ENCODE measurements around the gene STXBP2. TPM values are rescaled to one million over a fixed set of nuclear protein-coding genes. Genes with fewer than 3 reads are reported as not detected.

The STXBP2 gene
- total RNA-seq, 1 experiment from 2014 or later: 92.5 TPM

- Histone ChIP-seq H2BK15ac (ENCODE audit: low read depth, low read length) (no peak overlapping the region), H4K8ac (replicated peaks; ENCODE audit: insufficient read length, low read depth, low read length) (no peak overlapping the region), H2BK20ac (ENCODE audit: low read depth, low read length, poor library complexity, severe bottlenecking) (no peak overlapping the region), H3K23ac (ENCODE audit: insufficient read length, low read depth, low read length) (no peak overlapping the region), H3K9me3 (ENCODE audit: control insufficient read depth, low read depth, low read length) (no peaks in the 10 kb centered on the region), H3K14ac (ENCODE audit: insufficient read depth, low read length) (no peak overlapping the region), H3K9ac (ENCODE audit: extremely low read depth, insufficient read length, low read length) (no peak overlapping the region), H3K27ac (ENCODE audit: insufficient read length, low read depth, low read length) (no peak overlapping the region), H3K18ac (ENCODE audit: insufficient read length, low read depth, low read length) (no peak overlapping the region), H3K4ac (ENCODE audit: low read depth, low read length) (no peak overlapping the region), H4K5ac (ENCODE audit: insufficient read length, low read depth, low read length) (no peak overlapping the region), H2AK5ac (ENCODE audit: insufficient read length, low read length) (no peak overlapping the region), H3K23me2 (ENCODE audit: insufficient read length, low read depth, low read length, poor library complexity, severe bottlenecking) (peaks cover 9% of the 10 kb centered on the region), H2BK12ac (ENCODE audit: insufficient read length, low read depth, low read length) (no peak overlapping the region), H3T11ph (ENCODE audit: low read length) (no peak overlapping the region), H4K91ac (ENCODE audit: insufficient read length, low read depth, low read length) (no peak overlapping the region), H2BK5ac (ENCODE audit: insufficient read length, low read length) (no peak overlapping the region), H3K4me2 (ENCODE audit: insufficient read depth, insufficient read length, low read length) (no peak overlapping the region), H4K20me1 (ENCODE audit: control insufficient read depth, insufficient read depth, insufficient read length) (no peaks in the 10 kb centered on the region), H3K56ac (ENCODE audit: insufficient read length, low read depth, low read length) (no peak overlapping the region), H3K27me3 (ENCODE audit: insufficient read depth, low read length) (no peaks in the 10 kb centered on the region), H2BK120ac (ENCODE audit: low read depth, low read length, poor library complexity, severe bottlenecking) (no peak overlapping the region), H3K79me2 (ENCODE audit: insufficient read depth, low read length) (no peaks in the 10 kb centered on the region; the same call in 1 of the 2 replicates), H2AFZ (ENCODE audit: low read length) (no peak overlapping the region), H3K4me1 (ENCODE audit: insufficient read depth, low read length) (no peaks in the 10 kb centered on the region; the same call in 1 of the 2 replicates), H3K79me1 (ENCODE audit: insufficient read depth, low read depth, low read length, poor library complexity, severe bottlenecking) (peaks cover 7% of the 10 kb centered on the region)
- no peak for DNase-seq
- peaks cover 0 to 2% of the 10 kb centered on the region in 2 experiments; a peak in 1 of 5 replicates for H3K9me3 Mint-ChIP-seq
- H3K4me3 Mint-ChIP-seq: no peak overlapping the region
- H3K4me1 Mint-ChIP-seq: peaks cover 18 to 36% of the 10 kb centered on the region in 2 experiments
- H3K36me3 Mint-ChIP-seq (ENCODE audit: insufficient read depth in 1 of 3, low read depth in 3 of 3): peaks cover 7 to 23% (median 20%) of the 10 kb centered on the region in 3 experiments
- TF ChIP-seq CTCF (conservative IDR thresholded peaks at IDR 0.05): no peak
- peaks cover 1% of the 10 kb centered on the region; the same call in 1 of the 2 replicates for H3K27me3 Mint-ChIP-seq (ENCODE audit: low read depth)
- no peak overlapping the region for H3K27ac Mint-ChIP-seq
Observed at GRCh38 chr19:7600721-7601120, 36.2 kb upstream of the STXBP2 start.
